Measurements from ENCODE around the gene ST7. TPM values are rescaled to one million over a fixed set of nuclear protein-coding genes. Genes with fewer than 3 reads are reported as not detected.
A peak's percentile ranks its signal among the peaks of the same experiment; 100 is the strongest.

Gene ST7
- total RNA-seq, 2 experiments from 2014 or later = 6.7 to 7.4 TPM

DNA sequence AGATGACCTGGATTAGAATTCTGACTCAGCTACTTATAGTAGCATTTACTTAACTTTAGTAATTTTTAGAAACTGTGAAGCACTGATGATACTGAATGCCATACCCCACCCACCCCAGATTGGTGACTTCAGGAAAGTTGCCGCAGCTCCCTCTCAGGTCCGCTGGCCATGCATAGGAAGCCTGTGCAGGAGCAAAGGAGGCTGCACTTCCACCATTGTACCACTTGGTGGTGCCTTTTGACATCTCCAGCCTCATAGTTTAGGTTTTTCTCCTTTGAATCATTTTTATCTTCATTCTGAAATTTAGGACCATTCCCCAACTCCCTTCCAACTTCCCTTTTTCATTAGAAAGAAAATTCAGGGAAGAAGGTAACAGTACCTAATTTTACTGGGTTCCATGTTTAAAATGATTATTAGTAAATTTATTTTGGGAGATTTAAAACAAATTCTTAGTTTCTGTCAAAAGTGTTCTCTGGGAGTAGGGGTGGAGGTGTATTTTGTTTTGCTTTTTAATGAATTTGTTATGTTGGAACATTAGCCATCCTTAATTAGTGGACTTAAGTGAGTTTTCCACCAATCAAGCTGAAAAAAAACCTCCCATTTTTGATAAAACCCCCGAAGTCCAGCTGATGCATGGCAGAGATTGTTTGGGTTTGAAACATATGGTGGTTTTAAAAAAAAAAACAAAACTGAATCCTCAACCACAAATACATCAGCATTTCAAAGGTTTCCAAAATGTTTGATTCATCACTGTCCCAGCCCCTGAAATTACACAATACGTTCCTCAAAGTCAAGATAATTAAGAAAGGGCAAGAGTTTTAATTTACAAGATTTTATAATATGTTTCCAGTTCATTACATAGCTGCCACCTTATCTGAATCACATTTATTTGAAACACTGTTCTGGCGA lies 259.9 kb downstream of the ST7 start:
- peak; percentile 47 for DNase-seq
- Mint-ChIP-seq H3K9me3 (no peaks in the 10 kb centered on the region), H3K36me3 (ENCODE audit: low read depth) (no peaks in the 10 kb centered on the region), H3K4me3 (no peak overlapping the region), H3K27ac (no peak overlapping the region), H3K27me3 (no peaks in the 10 kb centered on the region), H3K4me1 (no peaks in the 10 kb centered on the region)
- ChIA-PET POLR2A (no interaction called here), CTCF (interaction anchor here (0.7 to 1.9 kb wide), 8 partner anchors 8 to 243 kb away, joined by 3 to 10 read pairs (median 4); no protein-coding TSS in a partner anchor)

DNA sequence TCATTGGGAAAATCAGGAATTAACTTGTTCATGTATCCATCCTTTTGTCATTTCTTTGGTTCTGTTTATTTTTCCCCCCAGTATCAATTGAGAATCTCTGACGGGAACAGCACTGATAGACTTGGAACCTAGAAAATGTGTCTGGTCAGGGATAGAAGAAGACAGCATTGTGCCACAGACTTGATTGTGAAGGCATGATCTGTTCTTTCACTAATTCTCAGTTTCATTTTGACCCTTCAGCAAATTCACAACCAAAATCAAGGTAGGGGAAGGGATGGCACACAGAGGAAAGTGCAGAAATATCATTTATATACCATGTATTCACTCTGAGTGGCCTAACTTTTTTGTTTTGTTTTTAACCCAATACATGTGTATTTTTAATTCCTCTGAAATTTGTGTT lies 262.7 kb downstream of the ST7 start:
- no peak for DNase-seq
- no peaks in the 10 kb centered on the region for H3K36me3 Mint-ChIP-seq (ENCODE audit: low read depth)
- ChIA-PET POLR2A (no interaction called here), CTCF (no interaction called here)
- no peaks in the 10 kb centered on the region for H3K4me1 Mint-ChIP-seq
- no peak overlapping the region for H3K4me3 Mint-ChIP-seq
- H3K27me3 Mint-ChIP-seq = no peaks in the 10 kb centered on the region
- no peaks in the 10 kb centered on the region for H3K9me3 Mint-ChIP-seq
- no peak overlapping the region for H3K27ac Mint-ChIP-seq

DNA sequence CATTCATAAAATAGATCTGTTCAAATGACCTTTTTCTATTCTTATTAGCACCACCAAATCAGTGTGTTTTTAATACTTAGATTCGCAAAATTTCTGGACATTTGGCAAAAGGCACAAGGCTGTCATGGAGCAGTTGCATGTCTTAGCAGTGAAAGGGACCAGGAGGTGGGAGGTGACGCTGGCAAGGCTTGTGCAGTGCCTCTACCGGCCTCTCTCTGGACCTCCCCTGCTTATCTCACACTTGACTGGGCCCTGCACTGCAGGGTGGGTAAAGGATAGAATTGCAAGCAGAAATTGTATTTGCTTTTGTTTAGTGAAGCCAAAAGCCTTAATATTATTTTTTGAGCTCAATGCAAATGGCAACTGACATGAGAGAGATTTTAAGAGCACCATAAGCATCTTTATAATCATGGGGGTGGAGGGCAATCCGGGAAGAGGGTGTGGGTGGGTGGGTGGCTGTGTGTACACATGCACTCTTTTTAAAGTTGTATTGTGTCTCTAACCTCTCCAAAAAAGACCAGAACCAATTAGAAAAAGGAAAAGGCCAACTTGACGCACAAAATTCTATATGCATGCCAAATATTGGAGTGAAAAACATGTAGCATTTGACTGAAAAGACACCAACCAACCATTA lies 263.3 kb downstream of the ST7 start:
- Mint-ChIP-seq H3K27me3 (no peaks in the 10 kb centered on the region), H3K9me3 (no peaks in the 10 kb centered on the region), H3K27ac (no peak overlapping the region), H3K4me3 (no peak overlapping the region), H3K36me3 (ENCODE audit: low read depth) (no peaks in the 10 kb centered on the region), H3K4me1 (no peaks in the 10 kb centered on the region)
- ChIA-PET CTCF (no interaction called here), POLR2A (no interaction called here)
- DNase-seq = no peak

DNA sequence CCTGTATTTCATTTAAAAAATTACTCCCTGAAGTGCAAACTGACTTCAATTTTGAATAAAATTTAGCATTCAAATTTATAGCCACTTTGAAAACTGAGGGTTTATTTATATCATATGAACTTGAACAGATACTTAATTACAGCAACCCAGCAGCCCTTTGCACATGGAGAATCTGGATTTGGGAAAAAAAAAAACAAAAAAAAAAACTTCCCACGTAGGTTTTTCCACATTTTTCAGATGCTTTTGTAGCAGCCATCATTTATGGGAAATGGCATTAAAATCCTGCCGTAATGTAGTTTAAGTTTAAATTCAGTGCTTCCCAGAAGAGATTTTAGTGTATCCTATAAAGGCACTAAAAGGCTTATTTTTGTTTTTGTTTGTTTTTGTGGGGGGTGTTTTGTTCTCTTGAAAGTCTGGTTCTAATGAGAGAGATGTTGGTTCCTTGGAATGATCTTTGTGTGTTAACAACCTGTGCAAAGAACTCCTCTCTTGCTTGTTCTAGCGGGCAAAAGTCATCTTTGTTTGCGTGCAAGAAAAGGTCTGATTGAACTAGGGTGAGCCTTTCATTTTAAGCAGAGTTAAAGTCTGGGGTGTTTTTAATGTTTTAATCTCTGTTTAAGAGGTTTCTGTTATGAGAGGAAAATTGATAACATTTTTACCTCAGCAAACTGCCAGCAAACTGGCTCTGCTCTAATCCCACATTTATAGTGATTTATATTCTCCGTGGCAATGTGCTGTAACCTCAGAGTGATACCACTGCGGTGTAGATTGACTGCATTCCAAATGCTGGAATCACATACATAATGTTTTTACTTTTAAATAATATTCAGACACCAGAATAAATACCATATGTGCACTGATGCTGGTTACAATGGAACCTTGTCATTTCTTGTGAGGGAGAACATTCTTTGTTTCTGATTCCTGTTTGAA lies 264.1 kb downstream of the ST7 start:
- Mint-ChIP-seq H3K27me3 (no peaks in the 10 kb centered on the region), H3K36me3 (ENCODE audit: low read depth) (no peaks in the 10 kb centered on the region), H3K27ac (no peak overlapping the region), H3K4me3 (no peak overlapping the region), H3K9me3 (no peaks in the 10 kb centered on the region), H3K4me1 (no peaks in the 10 kb centered on the region)
- DNase-seq = no peak
- ChIA-PET CTCF (no interaction called here), POLR2A (no interaction called here)

DNA sequence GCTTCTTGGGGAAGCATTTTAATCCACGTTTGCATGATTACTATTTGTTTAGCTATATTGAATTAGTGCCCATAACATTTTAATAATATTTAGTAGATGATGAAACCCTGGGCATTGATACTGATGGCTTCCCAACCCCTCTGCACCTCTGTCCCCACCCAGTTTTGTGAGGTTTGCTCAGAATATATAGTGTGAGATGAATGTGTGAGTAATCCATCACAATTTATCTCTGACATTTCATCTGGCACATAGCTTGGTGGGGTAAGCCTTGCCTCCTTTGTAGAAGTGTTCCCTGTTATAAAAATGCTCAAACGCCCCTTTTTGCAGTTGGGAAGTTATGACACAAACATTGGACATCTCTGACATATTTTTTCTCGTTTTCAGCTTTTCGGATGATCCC lies 265.4 kb downstream of the ST7 start:
- Mint-ChIP-seq H3K27ac (no peak overlapping the region), H3K4me3 (no peak overlapping the region), H3K4me1 (no peaks in the 10 kb centered on the region), H3K9me3 (no peaks in the 10 kb centered on the region), H3K27me3 (no peaks in the 10 kb centered on the region), H3K36me3 (ENCODE audit: low read depth) (no peaks in the 10 kb centered on the region)
- POLR2A ChIA-PET = interaction anchor here (0.6 kb wide), 1 partner anchor 595 kb away, joined by 3 read pairs; no protein-coding TSS in a partner anchor
- DNase-seq = no peak
- CTCF ChIA-PET = no interaction called here

DNA sequence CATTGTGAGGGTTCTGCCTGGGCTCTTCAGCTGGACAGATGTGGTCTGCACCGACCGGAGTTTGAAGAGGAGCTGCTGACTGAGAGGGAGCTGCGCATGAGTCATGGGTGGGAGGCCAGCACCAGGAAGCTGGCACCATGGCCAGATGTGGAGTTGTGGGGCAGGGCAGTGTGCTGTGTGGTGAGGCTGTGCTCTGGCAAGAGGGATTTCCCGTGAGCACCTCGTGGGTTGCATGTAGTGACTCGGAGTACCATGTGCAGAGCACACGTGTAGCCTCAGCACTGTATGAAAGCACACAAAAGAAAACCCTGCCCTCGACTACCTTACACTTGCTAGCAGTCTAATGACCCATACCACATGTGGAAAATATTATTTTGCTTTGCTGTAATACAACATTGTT lies 266.2 kb downstream of the ST7 start:
- Mint-ChIP-seq H3K27ac (no peak overlapping the region), H3K36me3 (ENCODE audit: low read depth) (no peaks in the 10 kb centered on the region), H3K27me3 (no peaks in the 10 kb centered on the region), H3K4me1 (no peaks in the 10 kb centered on the region), H3K9me3 (no peaks in the 10 kb centered on the region), H3K4me3 (no peak overlapping the region)
- no peak for DNase-seq
- CTCF ChIA-PET = no interaction called here
- POLR2A ChIA-PET = no interaction called here

DNA sequence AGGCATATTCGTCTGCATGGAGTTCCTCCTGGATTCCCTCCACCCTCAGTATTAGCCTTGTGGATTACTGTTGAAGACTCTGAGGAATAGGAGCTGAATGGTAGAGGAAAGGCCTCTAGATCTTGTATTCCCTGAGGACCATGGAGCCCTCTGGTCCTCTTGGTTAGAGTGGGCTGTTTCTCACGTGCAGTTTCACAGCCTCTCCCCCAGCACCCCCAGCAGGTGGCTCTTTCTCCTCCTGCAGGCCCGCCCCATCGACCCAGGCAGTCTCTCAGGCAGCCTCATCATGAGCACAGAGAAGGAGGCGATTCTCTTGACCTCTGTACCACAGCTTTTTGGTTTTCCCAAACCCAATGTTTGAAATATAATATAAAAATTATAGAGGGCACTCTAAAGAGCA lies 267.5 kb downstream of the ST7 start:
- POLR2A ChIA-PET = no interaction called here
- H3K27ac Mint-ChIP-seq = no peak overlapping the region
- no peak overlapping the region for H3K4me3 Mint-ChIP-seq
- no peaks in the 10 kb centered on the region for H3K27me3 Mint-ChIP-seq
- H3K9me3 Mint-ChIP-seq = no peaks in the 10 kb centered on the region
- no peaks in the 10 kb centered on the region for H3K4me1 Mint-ChIP-seq
- H3K36me3 Mint-ChIP-seq (ENCODE audit: low read depth) = no peaks in the 10 kb centered on the region
- DNase-seq = no peak
- CTCF ChIA-PET = interaction anchor here (1.2 kb wide), 1 partner anchor 8 kb away, joined by 4 read pairs; no protein-coding TSS in a partner anchor

DNA sequence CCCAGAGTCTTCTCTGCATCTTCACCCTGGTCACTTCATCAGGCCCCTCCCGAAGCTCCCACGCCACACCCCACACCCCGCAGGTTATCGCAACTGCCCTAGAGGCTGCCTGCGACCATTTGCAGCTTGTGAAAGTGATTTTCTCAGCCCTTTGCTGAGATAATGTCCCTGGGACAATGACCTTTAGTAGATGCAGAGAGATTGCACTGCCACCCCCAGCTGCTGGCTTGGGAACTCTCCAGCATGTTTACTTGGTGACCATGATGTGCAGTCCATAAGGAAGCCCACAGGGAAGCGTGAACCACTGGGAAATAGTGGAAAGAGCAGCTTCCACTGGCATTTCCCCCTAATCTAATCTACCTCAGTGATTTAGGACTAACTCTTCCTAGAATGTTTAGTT lies 272.2 kb downstream of the ST7 start:
- no peaks in the 10 kb centered on the region for H3K9me3 Mint-ChIP-seq
- CTCF ChIA-PET = interaction anchor here (0.7 kb wide), 1 partner anchor 104 kb away, joined by 3 read pairs; no protein-coding TSS in a partner anchor
- H3K4me1 Mint-ChIP-seq = no peaks in the 10 kb centered on the region
- no peaks in the 10 kb centered on the region for H3K36me3 Mint-ChIP-seq (ENCODE audit: low read depth)
- DNase-seq = no peak
- no peaks in the 10 kb centered on the region for H3K27me3 Mint-ChIP-seq
- no peak overlapping the region for H3K27ac Mint-ChIP-seq
- no peak overlapping the region for H3K4me3 Mint-ChIP-seq
- POLR2A ChIA-PET = no interaction called here

DNA sequence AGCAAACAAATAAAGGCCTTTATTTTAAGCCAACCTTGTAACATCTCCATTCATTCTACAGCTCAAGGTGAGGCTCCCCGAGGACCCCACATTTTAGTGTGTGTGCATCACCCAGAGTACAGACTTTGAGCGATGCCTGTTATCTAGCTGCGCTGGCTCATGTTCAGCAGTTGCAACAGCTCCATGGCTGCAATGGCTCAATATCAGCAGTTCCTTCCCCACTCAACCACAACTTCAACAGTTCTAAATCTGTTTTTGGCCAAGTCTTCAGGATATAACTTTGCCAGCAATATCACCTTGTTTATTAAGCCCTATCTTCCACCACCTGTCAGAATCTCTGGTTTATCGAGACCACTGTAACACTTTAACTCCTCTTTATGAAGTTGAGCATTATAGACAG lies 273.8 kb downstream of the ST7 start:
- no peak overlapping the region for H3K27ac Mint-ChIP-seq
- H3K27me3 Mint-ChIP-seq = no peaks in the 10 kb centered on the region
- CTCF ChIA-PET = interaction anchor here (1.5 kb wide), 1 partner anchor 14 kb away, joined by 4 read pairs; no protein-coding TSS in a partner anchor
- no peaks in the 10 kb centered on the region for H3K4me1 Mint-ChIP-seq
- no peak overlapping the region for H3K4me3 Mint-ChIP-seq
- DNase-seq = no peak
- H3K9me3 Mint-ChIP-seq = peaks cover 2% of the 10 kb centered on the region
- POLR2A ChIA-PET = no interaction called here
- no peaks in the 10 kb centered on the region for H3K36me3 Mint-ChIP-seq (ENCODE audit: low read depth)

DNA sequence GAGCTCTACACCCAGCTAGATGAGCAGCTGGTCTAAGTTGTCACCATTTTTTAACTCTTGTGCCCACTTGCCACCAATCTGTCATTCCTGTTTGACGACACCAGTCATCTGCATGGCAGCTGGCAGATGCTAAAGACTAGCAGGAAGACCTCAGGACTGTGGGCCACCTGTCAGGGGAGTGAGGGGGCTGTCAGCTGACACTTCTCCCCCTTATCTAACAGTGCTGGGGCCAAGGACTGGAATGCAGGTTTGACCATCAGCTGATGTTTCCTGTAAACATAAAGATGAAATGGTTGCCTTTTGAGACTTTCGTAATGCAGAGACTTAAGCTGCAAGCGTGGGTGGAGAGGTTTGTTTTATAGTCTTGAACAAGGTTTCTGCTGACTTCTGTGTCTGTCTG lies 276.0 kb downstream of the ST7 start:
- Mint-ChIP-seq H3K36me3 (ENCODE audit: low read depth) (no peaks in the 10 kb centered on the region), H3K27ac (no peak overlapping the region), H3K4me1 (no peaks in the 10 kb centered on the region), H3K9me3 (peaks cover 9% of the 10 kb centered on the region), H3K27me3 (no peaks in the 10 kb centered on the region), H3K4me3 (no peak overlapping the region)
- ChIA-PET CTCF (no interaction called here), POLR2A (no interaction called here)
- DNase-seq = no peak

DNA sequence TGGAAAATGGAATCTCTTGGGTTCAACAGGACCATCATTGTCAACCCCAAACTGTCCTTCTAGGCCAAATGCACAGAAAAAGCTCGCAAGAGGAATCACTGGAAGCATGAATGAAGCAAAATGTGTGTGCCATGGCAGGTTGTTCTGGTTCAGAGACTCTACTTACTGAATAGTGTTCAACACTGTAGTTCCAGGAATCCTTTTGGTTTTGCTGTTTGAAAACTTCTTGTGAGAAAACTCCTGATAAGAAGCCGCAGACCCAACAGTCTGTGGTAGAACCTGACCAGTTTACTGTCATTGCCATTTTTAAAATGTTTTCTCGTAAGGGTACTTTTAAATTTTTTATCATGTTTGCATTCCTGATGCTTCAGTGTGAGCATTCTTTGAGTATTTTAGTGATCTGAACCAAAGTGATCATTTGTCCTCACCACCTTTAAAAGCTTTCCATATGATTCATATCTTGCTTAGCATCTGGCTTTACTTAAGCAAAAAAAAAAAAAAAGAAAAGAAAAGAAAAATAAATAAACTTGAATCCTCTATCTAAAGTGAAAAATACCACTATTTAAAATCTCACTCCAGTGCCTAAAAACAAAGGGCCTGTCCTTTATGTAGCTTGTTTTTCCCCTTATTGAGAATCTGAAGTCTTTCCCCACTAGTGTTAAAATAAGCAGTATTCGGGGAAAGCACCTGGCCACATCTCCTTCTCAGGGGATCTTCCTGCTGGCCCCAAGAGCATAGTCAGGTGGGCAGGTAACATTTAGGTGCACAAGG lies 277.2 kb downstream of the ST7 start:
- no peaks in the 10 kb centered on the region for H3K36me3 Mint-ChIP-seq (ENCODE audit: low read depth)
- no peak for DNase-seq
- ChIA-PET CTCF (no interaction called here), POLR2A (no interaction called here)
- peaks cover 3% of the 10 kb centered on the region for H3K27me3 Mint-ChIP-seq
- H3K4me3 Mint-ChIP-seq = no peak overlapping the region
- H3K4me1 Mint-ChIP-seq = no peaks in the 10 kb centered on the region
- no peak overlapping the region for H3K27ac Mint-ChIP-seq
- peaks cover 9% of the 10 kb centered on the region for H3K9me3 Mint-ChIP-seq

DNA sequence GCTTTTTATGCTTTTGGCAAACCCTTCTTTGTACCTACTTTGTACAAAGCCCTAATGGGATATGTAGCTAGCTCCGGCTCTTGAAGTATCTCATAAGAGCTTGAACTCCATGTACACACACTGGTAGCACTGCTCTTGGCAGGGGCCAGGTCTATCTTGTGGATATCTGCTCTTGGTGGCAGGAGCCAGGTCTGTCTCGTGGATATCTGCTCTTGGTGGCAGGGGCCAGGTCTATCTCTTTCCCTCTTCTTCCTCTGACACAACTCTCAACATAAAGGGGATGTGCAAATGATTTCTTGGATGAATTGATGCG lies 277.7 kb downstream of the ST7 start:
- Mint-ChIP-seq H3K36me3 (ENCODE audit: low read depth) (no peaks in the 10 kb centered on the region), H3K27ac (no peak overlapping the region), H3K27me3 (peaks cover 3% of the 10 kb centered on the region), H3K4me3 (no peak overlapping the region), H3K9me3 (peaks cover 9% of the 10 kb centered on the region), H3K4me1 (no peaks in the 10 kb centered on the region)
- no peak for DNase-seq
- CTCF ChIA-PET = no interaction called here
- POLR2A ChIA-PET = no interaction called here

DNA sequence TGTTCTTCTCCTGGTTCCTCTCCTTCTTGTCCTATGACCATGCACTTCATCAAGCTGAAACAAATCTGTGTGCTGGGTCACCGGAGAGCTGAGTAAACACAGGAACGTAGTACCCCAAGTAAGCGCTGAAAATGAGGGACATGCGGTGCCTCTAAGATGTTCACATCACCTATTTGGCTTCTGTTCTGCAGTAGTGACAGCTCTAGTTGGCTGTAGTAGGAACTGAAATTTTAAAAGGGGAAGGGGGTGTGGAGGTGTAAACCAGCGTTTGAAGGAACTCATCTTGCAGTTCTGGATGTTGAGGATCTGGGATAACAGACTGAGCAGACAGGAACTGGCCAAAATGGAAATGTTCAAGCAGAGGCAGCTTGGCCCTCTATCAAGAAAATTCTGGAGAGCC lies 284.3 kb downstream of the ST7 start:
- Mint-ChIP-seq H3K27me3 (peaks cover 3% of the 10 kb centered on the region), H3K4me1 (no peaks in the 10 kb centered on the region), H3K36me3 (ENCODE audit: low read depth) (no peaks in the 10 kb centered on the region), H3K9me3 (peaks cover 6% of the 10 kb centered on the region), H3K27ac (no peak overlapping the region), H3K4me3 (no peak overlapping the region)
- CTCF ChIA-PET = no interaction called here
- DNase-seq = no peak
- POLR2A ChIA-PET = no interaction called here

All from activated CD4-positive, alpha-beta memory T cell treated with anti-CD3 and anti-CD28 coated beads, Interleukin-2, amount 10 ng/mL, durations not matched to agents 7 days and 5 days (primary cell).